AG09309 (cell line): ENCODE data around the gene DGKD.

Source experiments
- DNase-seq: peaks from one replicate; pipeline ENCODE4 v3.0.0-alpha.2; 2010; ENCODE audit warnings: low read depth
- H3K4me3 ChIP-seq: 2 replicates; pipeline ENCODE4 v1.5.1; 2011; ENCODE audit warnings: mild to moderate bottlenecking, low read depth, low read length, moderate library complexity; ENCODE audit not compliant: control insufficient read depth
- CTCF ChIP-seq: IDR thresholded peaks from 2 replicates; pipeline ENCODE4 v1.5.1; 2011; ENCODE audit warnings: mild to moderate bottlenecking, low read depth, low read length, inconsistent platforms; ENCODE audit not compliant: insufficient read depth, control insufficient read depth; ENCODE audit errors: missing control alignments

The DGKD gene

GRCh38 chr2:233412405-233412804, 58.1 kb downstream of the DGKD start:
- no peak overlapping the region for H3K4me3 ChIP-seq
- no peak for TF ChIP-seq CTCF
- DNase-seq, result no peak

- no peak for DNase-seq
- TF ChIP-seq CTCF, result no peak
- no peak overlapping the region for H3K4me3 ChIP-seq
Observed at GRCh38 chr2:233413046-233413445, 58.8 kb downstream of the DGKD start.

GRCh38 chr2:233413559-233414272, 59.4 kb downstream of the DGKD start:
- no peak overlapping the region for H3K4me3 ChIP-seq
- no peak for TF ChIP-seq CTCF
- DNase-seq, result no peak

- TF ChIP-seq CTCF, result peak; percentile 5
- no peak overlapping the region for H3K4me3 ChIP-seq
- no peak for DNase-seq
Observed at GRCh38 chr2:233414273-233414654, 60.0 kb downstream of the DGKD start.

- TF ChIP-seq CTCF, result no peak
- H3K4me3 ChIP-seq, result no peak overlapping the region
- no peak for DNase-seq
Observed at GRCh38 chr2:233414777-233415570, 60.7 kb downstream of the DGKD start.

- H3K4me3 ChIP-seq, result no peak overlapping the region
- no peak for TF ChIP-seq CTCF
- DNase-seq, result no peak
Observed at GRCh38 chr2:233416199-233416598, 61.9 kb downstream of the DGKD start.
